HEK293T (cell line): ENCODE data around the gene CACNB1.
A peak's percentile ranks its signal among the peaks of the same experiment; 100 is the strongest.

Experiments
- CTCF ChIA-PET: fragments of 350-600 bp; formaldehyde crosslinking; extraction: SDS; loops from one replicate; lab custom pipeline; 2021; ENCODE audit warnings: antibody characterized with exemption, inconsistent platforms; lab: Yijun Ruan, JAX
- POLR2A ChIA-PET: fragments of 350-600 bp; formaldehyde crosslinking; extraction: SDS; loops from one replicate; lab custom pipeline; 2020; ENCODE audit warnings: antibody characterized with exemption, inconsistent platforms; lab: Yijun Ruan, JAX
- DNase-seq: peaks from one replicate; pipeline ENCODE4 v3.0.0; 2012; ENCODE audit warnings: mixed read lengths; ENCODE audit errors: extremely low spot score
- ARNT ChIP-seq: fragments of 450-650 bp; IDR thresholded peaks from 2 replicates; pipeline ENCODE4 v1.6.1; 2017; ENCODE audit warnings: mild to moderate bottlenecking
- BHLHE40 ChIP-seq: fragments of 450-650 bp; IDR thresholded peaks from 2 replicates; pipeline ENCODE4 v1.6.1; 2016; ENCODE audit warnings: mild to moderate bottlenecking, moderate library complexity, borderline replicate concordance
- CTBP1 ChIP-seq: fragments of 450-650 bp; IDR thresholded peaks from 2 replicates; pipeline ENCODE4 v1.6.1; 2016; ENCODE audit warnings: borderline replicate concordance
- ELF4 ChIP-seq: fragments of 450-650 bp; IDR thresholded peaks from 2 replicates; pipeline ENCODE4 v1.6.1; 2017; ENCODE audit warnings: antibody characterized with exemption
- FOXA1 ChIP-seq: fragments of 450-650 bp; IDR thresholded peaks from 2 replicates; pipeline ENCODE4 v1.6.1; 2016; ENCODE audit warnings: mild to moderate bottlenecking
- FOXK2 ChIP-seq: fragments of 450-650 bp; IDR thresholded peaks from 2 replicates; pipeline ENCODE4 v1.6.1; 2016; ENCODE audit warnings: mild to moderate bottlenecking
- FOXM1 ChIP-seq: fragments of 450-650 bp; IDR thresholded peaks from 2 replicates; pipeline ENCODE4 v1.6.1; 2017; ENCODE audit warnings: mild to moderate bottlenecking, borderline replicate concordance
- HDGF ChIP-seq: fragments of 450-650 bp; IDR thresholded peaks from 2 replicates; pipeline ENCODE4 v1.6.1; 2017; ENCODE audit warnings: antibody characterized with exemption, borderline replicate concordance
- L3MBTL2 ChIP-seq: fragments of 450-650 bp; conservative IDR thresholded peaks from 2 replicates; pipeline ENCODE4 v1.6.1; 2016; ENCODE audit warnings: mild to moderate bottlenecking
- LEF1 ChIP-seq: fragments of 450-650 bp; IDR thresholded peaks from 2 replicates; pipeline ENCODE4 v1.6.1; 2017; ENCODE audit warnings: mild to moderate bottlenecking, borderline replicate concordance
- NFRKB ChIP-seq: fragments of 450-650 bp; IDR thresholded peaks from 2 replicates; pipeline ENCODE4 v1.6.1; 2016; ENCODE audit warnings: mild to moderate bottlenecking, moderate library complexity
- PKNOX1 ChIP-seq: fragments of 450-650 bp; IDR thresholded peaks from 2 replicates; pipeline ENCODE4 v1.6.1; 2016
- SP1 ChIP-seq: fragments of 450-650 bp; IDR thresholded peaks from 2 replicates; pipeline ENCODE4 v1.6.1; 2017
- SUZ12 ChIP-seq: fragments of 450-650 bp; IDR thresholded peaks from 2 replicates; pipeline ENCODE4 v1.6.1; 2016; ENCODE audit warnings: mild to moderate bottlenecking
- TARDBP ChIP-seq: fragments of 450-650 bp; IDR thresholded peaks from 2 replicates; pipeline ENCODE4 v1.6.1; 2016
- ZNF384 ChIP-seq: fragments of 450-650 bp; IDR thresholded peaks from 2 replicates; pipeline ENCODE4 v1.6.1; 2016

The CACNB1 gene

GRCh38 chr17:39197380-39198185 is at the start of gene CACNB1:
CACNB1 (minus strand) TSS chr17:39197669; CDS start chr17:39197495, 174 bp downstream.
- CTCF ChIA-PET: interaction anchor here (0.7 kb wide), 1 partner anchor 39 kb away, joined by 3 read pairs; no protein-coding TSS in a partner anchor
- TF ChIP-seq L3MBTL2 (peak; percentile 61), CTBP1 (no peak)
- DNase-seq: peak; percentile 69
- POLR2A ChIA-PET: interaction anchor here (1.0 to 3.0 kb wide), 2 partner anchors 43 to 44 kb away, joined by 4 to 32 read pairs; no protein-coding TSS in a partner anchor

- no peak for DNase-seq
- ChIA-PET POLR2A (interaction anchor here (0.7 to 3.3 kb wide), 2 partner anchors 47 to 235 kb away, joined by 3 to 31 read pairs; partner anchors contain the start of gene RPL19), CTCF (interaction anchor here (0.8 to 4.0 kb wide), 3 partner anchors 10 to 39 kb away, joined by 4 to 48 read pairs (median 24); no protein-coding TSS in a partner anchor)
- TF ChIP-seq NFRKB: no peak
Observed at GRCh38 chr17:39246274-39246673, 48.8 kb upstream of the CACNB1 start.

GRCh38 chr17:39244600-39245570 is 47.4 kb upstream of the CACNB1 start:
- POLR2A ChIA-PET: interaction anchor here (0.6 to 3.3 kb wide), 6 partner anchors 9 to 216 kb away, joined by 3 to 31 read pairs (median 4); partner anchors contain the start of genes CDK12 and RPL19
- DNase-seq: peak; percentile 67
- TF ChIP-seq FOXK2: no peak
- no peak for TF ChIP-seq SP1
- no peak for TF ChIP-seq SUZ12
- TF ChIP-seq ARNT: no peak
- no peak for TF ChIP-seq FOXA1
- TF ChIP-seq PKNOX1: no peak
- no peak for TF ChIP-seq ZNF384
- TF ChIP-seq HDGF: no peak
- no peak for TF ChIP-seq LEF1
- TF ChIP-seq TARDBP: no peak
- no peak for TF ChIP-seq L3MBTL2
- no peak for TF ChIP-seq FOXM1
- TF ChIP-seq NFRKB: no peak
- TF ChIP-seq BHLHE40: no peak
- CTCF ChIA-PET: interaction anchor here (0.5 to 4.0 kb wide), 24 partner anchors 9 to 282 kb away, joined by 3 to 48 read pairs (median 5); partner anchors contain the start of genes RPL19 and STAC2

GRCh38 chr17:39244016-39244599 is 46.6 kb upstream of the CACNB1 start:
- POLR2A ChIA-PET: interaction anchor here (0.6 to 3.3 kb wide), 7 partner anchors 8 to 217 kb away, joined by 3 to 31 read pairs (median 4); partner anchors contain the start of genes CDK12 and RPL19
- DNase-seq: no peak
- CTCF ChIA-PET: interaction anchor here (0.5 to 4.0 kb wide), 27 partner anchors 8 to 316 kb away, joined by 3 to 48 read pairs (median 4); partner anchors contain the start of genes RPL19 and STAC2
- TF ChIP-seq ELF4: no peak
- no peak for TF ChIP-seq FOXM1
- TF ChIP-seq NFRKB: no peak
- no peak for TF ChIP-seq ARNT
- TF ChIP-seq ZNF384: no peak
- no peak for TF ChIP-seq CTBP1
- no peak for TF ChIP-seq FOXA1
- TF ChIP-seq L3MBTL2: no peak
- no peak for TF ChIP-seq HDGF
- no peak for TF ChIP-seq PKNOX1
- TF ChIP-seq FOXK2: no peak
- TF ChIP-seq BHLHE40: no peak
- TF ChIP-seq SP1: no peak
- no peak for TF ChIP-seq SUZ12
- no peak for TF ChIP-seq TARDBP

- POLR2A ChIA-PET: interaction anchor here (0.6 to 5.7 kb wide), 2 partner anchors 9 to 44 kb away, joined by 3 to 32 read pairs; partner anchors contain the start of gene RPL19
- CTCF ChIA-PET: interaction anchor here (0.7 to 4.0 kb wide), 3 partner anchors 11 to 315 kb away, joined by 3 to 48 read pairs (median 24); no protein-coding TSS in a partner anchor
Observed at GRCh38 chr17:39243155-39243554, 45.7 kb upstream of the CACNB1 start.

More at GRCh38 chr17:39243155-39243554, 45.7 kb upstream of the CACNB1 start:
- TF ChIP-seq ARNT: no peak
- TF ChIP-seq TARDBP: no peak
- TF ChIP-seq BHLHE40: no peak
- no peak for TF ChIP-seq LEF1
- TF ChIP-seq PKNOX1: no peak
- TF ChIP-seq SP1: no peak
- no peak for TF ChIP-seq SUZ12
- no peak for TF ChIP-seq FOXA1
- TF ChIP-seq ZNF384: no peak
- TF ChIP-seq FOXK2: no peak
- no peak for TF ChIP-seq CTBP1
- no peak for TF ChIP-seq ELF4
- no peak for TF ChIP-seq HDGF
- no peak for TF ChIP-seq NFRKB
- no peak for DNase-seq
